Left forelimb (tissue), 1 donor: Measurements from ENCODE around the gene GNG2.

Experiments
- DNase-seq: peaks from one replicate; pipeline ENCODE4 v3.0.0-alpha.2; 2018; ENCODE audit warnings: low spot score

Gene GNG2

GRCh38 chr14:51996148-51996746 is 135.8 kb downstream of the GNG2 start:
- no peak for DNase-seq

DNA sequence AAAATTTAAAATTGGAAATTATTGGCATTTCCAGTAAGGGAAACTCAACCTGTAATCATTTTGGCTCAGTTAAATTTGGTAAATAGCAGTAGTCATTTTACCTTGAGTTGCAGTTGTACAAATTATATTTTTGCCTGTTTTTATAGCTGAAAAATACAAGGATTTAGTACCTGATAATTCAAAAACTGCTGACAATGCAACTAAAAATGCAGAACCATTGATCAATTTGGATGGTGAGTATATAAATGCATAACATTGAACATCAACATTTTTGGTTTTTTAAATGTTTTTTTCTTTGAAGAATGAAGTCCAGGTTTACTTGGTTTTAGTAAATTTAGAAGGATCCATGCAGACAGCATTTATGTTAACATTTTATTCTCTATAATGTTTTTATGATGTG is 137.9 kb downstream of the GNG2 start:
- no peak for DNase-seq

DNA sequence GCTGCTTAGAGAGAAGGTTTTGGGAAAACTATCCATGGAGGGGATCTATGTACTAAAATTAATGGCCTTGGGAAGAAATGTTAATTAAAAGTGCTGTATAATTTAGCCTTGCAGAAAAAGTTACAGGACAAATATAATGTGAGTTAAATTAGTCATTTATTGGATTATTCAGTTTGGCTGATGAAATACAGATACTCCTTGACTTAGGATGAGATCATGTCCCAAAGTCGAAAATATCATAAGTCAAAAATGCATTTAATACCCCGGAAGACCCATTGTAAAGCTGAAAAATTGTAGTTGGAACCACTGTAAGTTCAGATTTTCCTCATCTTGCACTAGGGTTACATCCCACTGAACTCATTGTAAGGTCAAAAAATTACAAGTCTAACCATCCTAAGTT is 138.7 kb downstream of the GNG2 start:
- DNase-seq, result no peak

DNA sequence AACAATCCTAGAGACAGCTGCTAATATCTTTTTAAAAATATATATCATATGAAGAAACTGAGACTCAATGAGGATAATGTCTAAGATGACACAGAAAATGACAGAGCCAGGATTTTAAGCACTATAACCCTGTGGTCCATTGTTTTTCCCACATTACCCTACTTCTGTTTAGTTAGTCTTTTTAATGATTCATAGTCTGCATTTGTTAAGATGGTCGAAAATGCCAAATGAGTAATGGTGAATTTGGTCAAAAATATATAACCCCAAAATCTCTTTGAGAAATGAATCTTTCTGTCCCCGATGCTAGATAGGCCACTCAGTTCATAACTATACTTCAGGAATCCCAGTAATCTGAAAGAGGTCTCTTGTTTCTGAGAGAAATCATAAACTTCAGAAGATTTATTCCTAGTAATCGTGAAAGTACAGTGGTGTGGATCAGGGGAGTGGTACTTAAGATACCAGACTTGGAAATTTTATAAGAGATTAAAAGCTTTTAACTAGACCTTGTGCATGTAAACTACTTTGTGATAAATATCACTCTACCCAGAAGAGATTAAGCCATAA is 139.7 kb downstream of the GNG2 start:
- no peak for DNase-seq

- DNase-seq, result no peak
These were observed 140.3 kb downstream of the GNG2 start for GRCh38 chr14:52000696-52001095.

DNA sequence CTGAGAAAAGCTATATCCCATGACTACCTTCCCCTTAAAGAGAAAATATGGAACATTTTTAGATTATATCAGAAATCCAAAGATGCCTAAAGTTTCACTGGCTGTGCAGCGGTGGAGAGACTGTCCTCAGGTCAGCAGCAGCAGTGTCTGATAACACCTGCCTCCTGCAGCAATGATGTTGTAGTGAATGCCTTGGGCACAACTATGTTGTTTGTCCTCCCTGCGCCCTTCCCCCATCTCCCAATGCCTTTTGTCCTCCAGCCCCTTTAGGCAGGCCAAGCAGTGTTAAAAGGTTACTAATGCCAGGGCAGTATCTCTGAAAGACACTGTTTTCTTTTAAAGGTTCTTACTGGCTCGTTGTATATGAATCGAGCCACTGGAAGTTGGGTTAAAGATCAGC is 142.1 kb downstream of the GNG2 start:
- no peak for DNase-seq

- no peak for DNase-seq
These were observed 142.9 kb downstream of the GNG2 start for GRCh38 chr14:52003324-52003723.

DNA sequence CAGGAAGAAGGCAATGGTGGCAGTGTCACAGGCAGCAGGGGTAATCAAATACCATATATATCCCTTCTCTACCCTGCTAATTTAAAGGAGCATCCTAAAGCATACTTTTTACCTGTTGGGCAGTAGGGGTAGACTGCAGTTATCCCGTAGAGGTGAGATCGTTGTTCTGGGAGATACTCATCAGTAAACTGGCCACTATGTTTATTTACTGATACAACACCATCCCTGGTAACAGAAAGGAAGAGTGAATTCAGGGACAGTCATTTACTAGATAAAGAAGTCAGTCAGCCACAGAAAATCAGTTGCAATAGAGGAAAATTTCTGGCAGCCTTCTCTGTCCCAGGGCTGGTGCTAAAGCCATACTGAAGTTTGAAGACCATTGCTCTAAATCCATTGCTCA is 145.2 kb downstream of the GNG2 start:
- DNase-seq, result no peak

DNA sequence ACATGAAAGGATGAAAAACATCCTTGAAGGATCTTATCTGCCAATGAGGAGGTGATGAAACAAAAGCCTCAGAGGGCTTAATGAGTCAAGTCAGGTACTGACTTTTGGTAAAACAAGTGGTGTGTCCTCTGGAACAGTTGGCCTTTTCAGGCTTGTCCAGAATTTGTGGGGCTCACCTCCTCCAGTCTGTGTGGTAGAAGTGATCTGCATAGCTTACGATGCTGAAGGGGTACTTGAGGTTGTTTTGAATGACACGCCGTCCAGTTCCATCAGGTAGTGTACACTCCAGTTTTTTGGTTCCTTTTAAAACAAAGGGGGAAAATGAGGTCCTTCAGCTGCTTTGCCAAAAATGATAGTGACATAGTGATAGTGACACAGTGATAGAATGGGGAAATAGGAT is 145.9 kb downstream of the GNG2 start:
- DNase-seq, result no peak

DNA sequence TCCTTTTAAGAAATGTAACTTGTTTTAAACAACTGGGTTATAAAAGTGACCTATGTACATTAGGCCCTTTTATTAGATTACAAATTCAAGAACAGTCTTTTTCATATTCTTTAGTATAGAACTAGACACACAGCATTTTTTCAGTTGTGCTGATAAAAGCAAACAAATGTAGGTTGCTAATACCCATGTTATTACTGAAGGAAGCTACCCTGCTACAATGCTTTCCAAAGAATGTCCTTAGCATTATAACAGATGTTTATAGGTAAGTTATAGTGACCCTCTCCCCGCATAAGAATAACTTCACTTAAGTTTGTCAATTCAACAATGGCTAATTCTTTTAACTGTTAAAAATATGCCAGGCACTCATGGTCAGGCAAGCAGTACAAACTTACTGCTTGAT is 146.8 kb downstream of the GNG2 start:
- DNase-seq, result no peak

- DNase-seq, result no peak
These were observed 147.2 kb downstream of the GNG2 start for GRCh38 chr14:52007637-52008036.

GRCh38 chr14:52008136-52008535 is 147.7 kb downstream of the GNG2 start:
- no peak for DNase-seq

DNA sequence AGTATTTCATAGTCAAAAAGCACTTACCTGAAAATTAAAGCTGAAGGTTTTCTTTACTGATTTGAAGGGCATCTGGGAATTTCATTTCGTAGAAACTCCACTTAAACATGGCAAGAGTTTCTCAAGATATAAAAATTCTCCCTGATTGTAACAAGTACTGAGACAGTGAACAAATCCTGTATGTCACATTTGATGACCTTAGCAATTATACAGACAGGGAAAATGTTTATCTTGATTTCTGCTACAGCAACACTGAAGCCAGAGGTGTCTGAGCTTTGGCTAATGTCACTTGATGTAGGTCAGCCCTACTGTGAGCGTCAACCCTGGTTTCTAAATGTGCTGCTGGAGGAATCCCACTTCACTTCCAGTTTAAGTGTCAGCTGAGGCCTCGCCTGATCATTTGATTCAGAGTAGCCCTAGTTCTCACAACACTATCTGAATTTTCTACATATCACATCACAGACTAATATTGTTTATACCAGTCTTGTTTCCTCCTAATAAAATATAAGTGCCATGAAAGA is 149.8 kb downstream of the GNG2 start:
- DNase-seq, result no peak

DNA sequence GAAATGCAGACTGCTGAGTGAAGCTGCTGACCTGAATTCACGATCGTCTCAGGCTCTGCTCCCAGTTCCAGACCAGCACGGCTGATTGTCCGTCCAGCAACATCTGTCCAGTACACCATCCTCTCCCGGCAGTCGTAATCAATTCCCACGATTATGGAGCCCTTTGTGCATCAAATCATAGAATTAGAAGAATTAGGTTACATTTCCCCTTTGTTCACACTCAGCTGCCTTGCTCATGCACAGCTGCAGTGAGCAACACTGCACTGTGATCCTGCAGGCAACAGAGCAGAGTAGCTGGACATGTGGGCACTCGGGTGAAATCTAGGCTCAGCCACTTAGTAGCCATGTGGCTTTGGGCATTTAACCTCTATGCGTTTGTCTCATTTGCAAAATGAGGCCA is 151.1 kb downstream of the GNG2 start:
- DNase-seq, result no peak

DNA sequence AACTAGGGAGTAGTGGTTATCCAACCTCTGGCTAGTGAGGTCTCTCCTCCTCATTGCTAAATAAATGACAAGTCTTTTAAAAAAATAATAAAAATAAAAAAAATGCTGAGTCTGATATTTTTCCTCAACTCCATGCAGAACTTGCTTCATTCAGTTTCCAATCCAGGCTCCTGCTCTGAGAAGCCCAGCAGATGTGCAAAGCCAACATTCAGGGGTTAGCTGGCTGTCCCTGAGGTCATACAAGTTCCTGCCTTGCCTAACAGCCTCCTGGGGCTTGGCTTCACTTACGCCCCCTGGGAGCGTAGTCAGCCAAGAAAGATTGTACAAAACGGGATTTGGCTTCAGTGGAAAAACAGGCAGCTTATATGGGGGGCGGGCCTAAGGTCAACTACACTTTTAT is 152.2 kb downstream of the GNG2 start:
- no peak for DNase-seq

GRCh38 chr14:52013984-52014600 is 153.7 kb downstream of the GNG2 start:
- DNase-seq, result no peak

- DNase-seq, result no peak
These were observed 154.3 kb downstream of the GNG2 start for GRCh38 chr14:52014601-52015267.

- DNase-seq, result no peak
These were observed 155.1 kb downstream of the GNG2 start for GRCh38 chr14:52015411-52016030.

DNA sequence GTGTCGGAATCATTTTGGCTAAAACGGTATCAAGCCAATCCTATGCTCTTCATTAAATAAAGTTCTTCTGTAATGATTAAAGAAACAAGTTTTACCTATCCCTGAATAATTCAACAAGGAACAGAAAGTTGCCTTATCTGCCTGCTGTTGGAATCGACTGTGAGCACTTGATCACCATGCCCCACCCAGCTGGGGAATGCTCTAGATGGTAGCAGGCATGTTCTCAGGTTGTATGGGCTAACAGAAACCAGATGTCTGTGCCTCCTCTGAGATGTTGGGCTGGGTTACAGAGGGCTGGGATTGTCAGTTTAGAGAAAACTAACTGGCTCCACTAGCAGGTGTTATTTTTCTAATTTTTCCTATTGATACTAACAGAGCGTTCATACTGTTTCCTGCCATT is 157.8 kb downstream of the GNG2 start:
- DNase-seq, result no peak

GRCh38 chr14:52018970-52019369 is 158.6 kb downstream of the GNG2 start:
- no peak for DNase-seq
